HUES48 (cell line): ENCODE measurements around the gene ARHGDIA.
A peak's percentile ranks its signal among the peaks of the same experiment; 100 is the strongest.

Experiments used
- H3K27ac ChIP-seq: one replicate; pipeline ENCODE4 v1.7.0; 2013; ENCODE audit warnings: low read depth, low read length, inconsistent platforms
- H3K27me3 ChIP-seq: 2 replicates; pipeline ENCODE4 v1.6.1; 2013; ENCODE audit warnings: mild to moderate bottlenecking, low read length; ENCODE audit not compliant: control insufficient read depth, insufficient read depth
- H3K36me3 ChIP-seq: 2 replicates; pipeline ENCODE4 v1.6.1; 2013; ENCODE audit warnings: low read length; ENCODE audit not compliant: control insufficient read depth, insufficient read depth
- H3K4me1 ChIP-seq: 2 replicates; pipeline ENCODE4 v1.6.1; 2013; ENCODE audit warnings: mild to moderate bottlenecking, low read length; ENCODE audit not compliant: control insufficient read depth, insufficient read depth
- H3K4me3 ChIP-seq: 2 replicates; pipeline ENCODE4 v1.5.1; 2013; ENCODE audit warnings: mild to moderate bottlenecking, low read depth, low read length
- H3K9ac ChIP-seq: 2 replicates; pipeline ENCODE4 v1.6.1; 2013; ENCODE audit warnings: mild to moderate bottlenecking, low read depth, low read length, moderate library complexity
- H3K9me3 ChIP-seq: 2 replicates; pipeline ENCODE4 v1.6.1; 2013; ENCODE audit warnings: low read length; ENCODE audit not compliant: control insufficient read depth, insufficient read depth

The ARHGDIA gene

GRCh38 chr17:81867991-81868673, 3.0 kb downstream of the ARHGDIA start:
- no peaks in the 10 kb centered on the region for H3K27me3 ChIP-seq
- H3K9ac ChIP-seq, result 0 out of 2 replicates have a peak overlapping the region, but pooled peaks have one; percentile 28
- H3K9me3 ChIP-seq, result no peaks in the 10 kb centered on the region
- no peak overlapping the region for H3K4me3 ChIP-seq
- H3K4me1 ChIP-seq, result peaks cover 26% of the 10 kb centered on the region
- H3K36me3 ChIP-seq, result peaks cover 32% of the 10 kb centered on the region
- H3K27ac ChIP-seq, result peak overlapping the region; percentile 87

- Histone ChIP-seq H3K36me3 (peaks cover 37% of the 10 kb centered on the region), H3K27me3 (no peaks in the 10 kb centered on the region), H3K27ac (peak overlapping the region; percentile 87), H3K4me3 (no peak overlapping the region), H3K9ac (no peak overlapping the region), H3K4me1 (peaks cover 26% of the 10 kb centered on the region), H3K9me3 (no peaks in the 10 kb centered on the region)
These were observed 3.8 kb downstream of the ARHGDIA start for GRCh38 chr17:81867170-81867990.

GRCh38 chr17:81866440-81867169, 4.5 kb downstream of the ARHGDIA start:
- no peak overlapping the region for H3K9ac ChIP-seq
- H3K27ac ChIP-seq, result peak overlapping the region; percentile 87
- H3K36me3 ChIP-seq, result peaks cover 37% of the 10 kb centered on the region
- no peaks in the 10 kb centered on the region for H3K27me3 ChIP-seq
- no peaks in the 10 kb centered on the region for H3K9me3 ChIP-seq
- peaks cover 26% of the 10 kb centered on the region for H3K4me1 ChIP-seq
- H3K4me3 ChIP-seq, result no peak overlapping the region

- no peak overlapping the region for H3K27ac ChIP-seq
These were observed 5.3 kb downstream of the ARHGDIA start for GRCh38 chr17:81865733-81866439.

GRCh38 chr17:81865358-81865732, 5.8 kb downstream of the ARHGDIA start:
- H3K4me3 ChIP-seq, result no peak overlapping the region
- peaks cover 26% of the 10 kb centered on the region for H3K4me1 ChIP-seq
- H3K36me3 ChIP-seq, result peaks cover 37% of the 10 kb centered on the region
- H3K9me3 ChIP-seq, result no peaks in the 10 kb centered on the region
- H3K27ac ChIP-seq, result no peak overlapping the region
- H3K9ac ChIP-seq, result no peak overlapping the region
- no peaks in the 10 kb centered on the region for H3K27me3 ChIP-seq

More at GRCh38 chr17:81865733-81866439, 5.3 kb downstream of the ARHGDIA start:
- Histone ChIP-seq H3K9me3 (no peaks in the 10 kb centered on the region), H3K27me3 (no peaks in the 10 kb centered on the region), H3K9ac (no peak overlapping the region), H3K36me3 (peaks cover 37% of the 10 kb centered on the region), H3K4me3 (no peak overlapping the region), H3K4me1 (peaks cover 26% of the 10 kb centered on the region)

GRCh38 chr17:81863833-81864768, 7.0 kb downstream of the ARHGDIA start:
- no peak overlapping the region for H3K27ac ChIP-seq
- no peaks in the 10 kb centered on the region for H3K9me3 ChIP-seq
- peaks cover 38% of the 10 kb centered on the region for H3K36me3 ChIP-seq
- peaks cover 23% of the 10 kb centered on the region for H3K4me1 ChIP-seq
- H3K27me3 ChIP-seq, result no peaks in the 10 kb centered on the region
- H3K4me3 ChIP-seq, result no peak overlapping the region
- no peak overlapping the region for H3K9ac ChIP-seq

GRCh38 chr17:81863123-81863675, 7.9 kb downstream of the ARHGDIA start:
- H3K9me3 ChIP-seq, result no peaks in the 10 kb centered on the region
- no peaks in the 10 kb centered on the region for H3K27me3 ChIP-seq
- no peak overlapping the region for H3K4me3 ChIP-seq
- H3K36me3 ChIP-seq, result peaks cover 40% of the 10 kb centered on the region
- no peak overlapping the region for H3K27ac ChIP-seq
- peaks cover 16% of the 10 kb centered on the region for H3K4me1 ChIP-seq
- no peak overlapping the region for H3K9ac ChIP-seq

GRCh38 chr17:81860756-81861568, 10.2 kb downstream of the ARHGDIA start:
- Histone ChIP-seq H3K4me1 (peaks cover 6% of the 10 kb centered on the region; the same call in 1 of the 2 replicates), H3K36me3 (peaks cover 52% of the 10 kb centered on the region), H3K9me3 (no peaks in the 10 kb centered on the region), H3K27ac (peak overlapping the region; percentile 92), H3K27me3 (no peaks in the 10 kb centered on the region), H3K4me3 (peak overlapping the region; percentile 89), H3K9ac (peak overlapping the region; percentile 92)
